IMR-90 (cell line): Measurements from ENCODE around the gene RNU6-9. TPM values are rescaled to one million over a fixed set of nuclear protein-coding genes. Genes with fewer than 3 reads are reported as not detected.

Source experiments
- FOS ChIP-seq: fragments of 150-350 bp; IDR thresholded peaks from 2 replicates; pipeline ENCODE4 v1.6.1; 2016; ENCODE audit warnings: low read depth, low read length
- RCOR1 ChIP-seq: IDR thresholded peaks from 2 replicates; pipeline ENCODE4 v1.6.1; 2012; ENCODE audit warnings: mild to moderate bottlenecking, low read length, improper control_type of control experiment; ENCODE audit not compliant: insufficient replicate concordance
- polyA plus RNA-seq, 3 experiments: library from polyadenylated mRNA; depleted of rRNA; stranded (reverse); fragments of >200 nt; gene quantifications; 2 replicates each; pipeline ENCODE4 v1.2.3, GENCODE V29; 2012; ENCODE audit warnings: low replicate concordance in 1 of 3
- total RNA-seq: library from RNA; depleted of rRNA; stranded (reverse); fragments of >200 nt; gene quantifications from 2 replicates; pipeline ENCODE4 v1.2.3, GENCODE V29; 2012
- TF ChIP-seq, protein P1 (sequence below): fragments of 150-350 bp; IDR thresholded peaks from 2 replicates; pipeline ENCODE4 v1.6.1; 2016; ENCODE audit warnings: low read depth, mild to moderate bottlenecking, low read length, moderate library complexity, borderline replicate concordance

RNU6-9 gene
- total and polyA plus RNA-seq, 2 of the 4 experiments (the other 2 are of a cell fraction) = not detected

DNA sequence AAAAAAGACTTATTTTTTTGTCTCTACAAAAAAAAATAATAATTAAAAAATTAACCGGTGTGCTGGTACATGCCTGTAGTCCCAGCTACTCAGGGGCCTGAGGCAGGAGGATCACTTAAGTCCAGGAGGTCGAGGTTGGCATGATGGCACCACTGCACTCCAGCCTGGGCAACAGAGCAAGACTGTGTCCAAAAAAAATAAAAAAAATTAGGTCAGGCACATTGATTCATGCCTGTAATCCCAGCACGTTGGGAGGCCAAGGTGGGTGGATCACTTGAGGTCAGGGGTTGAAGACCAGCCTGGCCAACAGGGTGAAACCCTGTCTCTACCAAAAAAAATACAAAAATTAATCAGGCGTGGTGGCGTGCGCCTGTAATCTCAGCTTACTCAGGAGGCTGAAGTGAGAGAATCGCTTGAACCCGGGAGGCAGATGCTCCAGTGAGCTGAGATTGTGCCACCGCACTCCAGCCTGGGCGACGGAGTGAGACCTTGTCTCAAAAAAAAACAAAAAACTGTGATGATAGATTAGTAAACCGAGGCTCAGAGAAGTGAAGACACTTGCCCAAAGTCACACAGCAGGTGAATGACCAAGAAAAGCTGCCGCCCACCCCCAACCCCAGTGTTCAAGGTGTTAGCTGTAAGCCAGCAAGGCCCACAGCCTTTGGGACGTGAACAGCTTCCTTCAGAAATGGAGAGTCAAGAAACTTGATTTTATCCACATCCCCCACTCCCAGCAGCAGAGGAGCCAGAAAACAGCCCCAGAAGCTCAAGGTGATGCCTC is 9.4 kb downstream of the RNU6-9 start (continued):
- TF ChIP-seq, protein P1, sequence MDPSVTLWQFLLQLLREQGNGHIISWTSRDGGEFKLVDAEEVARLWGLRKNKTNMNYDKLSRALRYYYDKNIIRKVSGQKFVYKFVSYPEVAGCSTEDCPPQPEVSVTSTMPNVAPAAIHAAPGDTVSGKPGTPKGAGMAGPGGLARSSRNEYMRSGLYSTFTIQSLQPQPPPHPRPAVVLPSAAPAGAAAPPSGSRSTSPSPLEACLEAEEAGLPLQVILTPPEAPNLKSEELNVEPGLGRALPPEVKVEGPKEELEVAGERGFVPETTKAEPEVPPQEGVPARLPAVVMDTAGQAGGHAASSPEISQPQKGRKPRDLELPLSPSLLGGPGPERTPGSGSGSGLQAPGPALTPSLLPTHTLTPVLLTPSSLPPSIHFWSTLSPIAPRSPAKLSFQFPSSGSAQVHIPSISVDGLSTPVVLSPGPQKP = no peak
- TF ChIP-seq RCOR1 (no peak), FOS (no peak)
